Vein endothelial cell (primary cell): ENCODE measurements around the gene LBHD1. TPM values are rescaled to one million over a fixed set of nuclear protein-coding genes. Genes with fewer than 3 reads are reported as not detected.

ENCODE experiments used
- small RNA-seq: library from RNA; depleted of rRNA; stranded (forward); fragments of <200 nt; gene quantifications from one replicate; pipeline ENCODE3, GENCODE V24; 2012
- total RNA-seq: library from RNA; depleted of rRNA; stranded (reverse); fragments of >200 nt; gene quantifications from 2 replicates; pipeline ENCODE4 v1.2.3, GENCODE V29; 2012

The LBHD1 gene
- 4.2 TPM in 2 replicates for total RNA-seq

GRCh38 chr11:62671608-62672389, at the start of gene LBHD1, which contains the start of gene UQCC3:
TSS of gene LBHD1 (minus strand) at chr11:62672267. CDS start at chr11:62670031, 2,236 bp downstream.
TSS of gene UQCC3 (plus strand) at chr11:62671673. CDS start at chr11:62671746, 73 bp downstream.

GRCh38 chr11:62707277-62707861, 35.3 kb upstream of the LBHD1 start, which contains the start of the genes BSCL2 and GNG3:
TSS of gene BSCL2 (minus strand) at chr11:62707424. CDS start at chr11:62707195, 229 bp downstream.
TSS of gene GNG3 (plus strand) at chr11:62707676. CDS start at chr11:62708296, 620 bp downstream.

GRCh38 chr11:62689421-62690183, 17.5 kb upstream of the LBHD1 start, which contains the start of gene LRRN4CL:
TSS of gene LRRN4CL (minus strand) at chr11:62689530. CDS start at chr11:62688508, 1,022 bp downstream.

GRCh38 chr11:62678770-62679696, 7.0 kb upstream of the LBHD1 start, which contains the start of gene UBXN1:
TSS of gene UBXN1 (minus strand) at chr11:62679073. CDS start at chr11:62678923, 150 bp downstream.

GRCh38 chr11:62665075-62665598, 6.9 kb downstream of the LBHD1 start, which contains the start of the genes C11orf98 and CSKMT:
TSS of gene C11orf98 (minus strand) at chr11:62665210. CDS start at chr11:62665169, 41 bp downstream.
TSS of gene CSKMT (plus strand) at chr11:62665312. CDS start at chr11:62665880, 568 bp downstream.

GRCh38 chr11:62645946-62646824, 25.9 kb downstream of the LBHD1 start, which contains the start of gene GANAB:
TSS of gene GANAB (minus strand) at chr11:62646613. CDS start at chr11:62646599, 14 bp downstream.

GRCh38 chr11:62621567-62622470, 50.2 kb downstream of the LBHD1 start, which contains the start of gene B3GAT3:
TSS of gene B3GAT3 (minus strand) at chr11:62621986. CDS start at chr11:62621947, 39 bp downstream.

Small RNA genes within 50 kb of the gene (small RNA-seq; reads per million reads assigned to genes)
- gene SNORA57: not detected

Other genes starting within 250 kb of the LBHD1 start
- gene AHNAK, start 125.5 kb downstream of the LBHD1 start, total RNA-seq: 544 and 655 TPM in 2 replicates
- 1,284 and 1,362 TPM in 2 replicates for gene EEF1G, start 98.4 kb downstream of the LBHD1 start, total RNA-seq
- gene TUT1, start 80.7 kb downstream of the LBHD1 start, total RNA-seq: 11.8 and 12.7 TPM in 2 replicates
- 250 and 281 TPM in 2 replicates for gene MTA2, start 70.4 kb downstream of the LBHD1 start, total RNA-seq
- 35.7 and 60.8 TPM in 2 replicates for gene EML3, start 59.5 kb downstream of the LBHD1 start, total RNA-seq
- gene ROM1, start 59.0 kb downstream of the LBHD1 start, total RNA-seq: 5.2 and 5.3 TPM in 2 replicates
- 19.9 and 23.5 TPM in 2 replicates for gene B3GAT3, start 50.3 kb downstream of the LBHD1 start, total RNA-seq
- 223 and 259 TPM in 2 replicates for gene GANAB, start 25.7 kb downstream of the LBHD1 start, total RNA-seq
- 35.1 and 41.2 TPM in 2 replicates for gene INTS5, start 19.0 kb downstream of the LBHD1 start, total RNA-seq
- gene C11orf98, start 7.1 kb downstream of the LBHD1 start, total RNA-seq: 35.9 and 43.4 TPM in 2 replicates
- gene CSKMT, start 7.0 kb downstream of the LBHD1 start, total RNA-seq: 9.5 and 9.7 TPM in 2 replicates
- gene UQCC3, start 594 bp downstream of the LBHD1 start, total RNA-seq: 5.9 and 6.1 TPM in 2 replicates
- gene UBXN1, start 6.8 kb upstream of the LBHD1 start, total RNA-seq: 88.7 and 147 TPM in 2 replicates
- gene LRRN4CL, start 17.3 kb upstream of the LBHD1 start, total RNA-seq: 0.19 and 0.33 TPM in 2 replicates
- gene BSCL2, start 35.2 kb upstream of the LBHD1 start, total RNA-seq: 28.7 and 30.2 TPM in 2 replicates
- not detected in 2 replicates for gene GNG3, start 35.4 kb upstream of the LBHD1 start, total RNA-seq
- 10.5 and 15.0 TPM in 2 replicates for gene HNRNPUL2, start 55.2 kb upstream of the LBHD1 start, total RNA-seq
- 31.0 and 45.9 TPM in 2 replicates for gene TTC9C, start 56.2 kb upstream of the LBHD1 start, total RNA-seq
- gene ZBTB3, start 81.9 kb upstream of the LBHD1 start, total RNA-seq: 15.4 and 16.0 TPM in 2 replicates
- 43.1 and 50.6 TPM in 2 replicates for gene POLR2G, start 89.3 kb upstream of the LBHD1 start, total RNA-seq
- 19.9 and 20.9 TPM in 2 replicates for gene TAF6L, start 99.1 kb upstream of the LBHD1 start, total RNA-seq
- gene TMEM179B, start 115.1 kb upstream of the LBHD1 start, total RNA-seq: 29.1 and 36.3 TPM in 2 replicates
- 12.6 and 14.0 TPM in 2 replicates for gene TMEM223, start 119.7 kb upstream of the LBHD1 start, total RNA-seq
- gene NXF1, start 133.2 kb upstream of the LBHD1 start, total RNA-seq: 37.2 and 41.6 TPM in 2 replicates
- gene STX5, start 159.8 kb upstream of the LBHD1 start, total RNA-seq: 33.0 and 43.1 TPM in 2 replicates
- 0.98 TPM in 1 of 2 replicates, not detected in the other for gene TEX54, start 160.6 kb upstream of the LBHD1 start, total RNA-seq
- gene WDR74, start 167.3 kb upstream of the LBHD1 start, total RNA-seq: 44.4 and 47.0 TPM in 2 replicates
- 109 and 145 TPM in 2 replicates for gene SLC3A2, start 208.6 kb upstream of the LBHD1 start, total RNA-seq
- not detected in 2 replicates for gene CHRM1, start 249.1 kb upstream of the LBHD1 start, total RNA-seq